OCI-LY7 (cell line): ENCODE measurements around the gene MRGPRX3.

Experiments
- CTCF ChIP-seq: fragments of 200-600 bp; sonication (generic); conservative IDR thresholded peaks from 2 replicates; pipeline ENCODE4 v1.5.1; 2014; ENCODE audit warnings: mild to moderate bottlenecking, antibody characterized with exemption, low read length, moderate library complexity, mixed read lengths
- EZH2phosphoT487 ChIP-seq: fragments of 200-600 bp; sonication (generic); IDR thresholded peaks from 2 replicates; pipeline ENCODE4 v1.6.1; 2018; ENCODE audit warnings: low read depth, borderline replicate concordance, mild to moderate bottlenecking, mixed run types, antibody characterized with exemption, low read length, moderate library complexity, mixed read lengths

- TF ChIP-seq CTCF (no peak), EZH2phosphoT487 (no peak)
Measured at GRCh38 chr11:18140145-18140544, 7.8 kb downstream of the MRGPRX3 start.
